HFF-Myc (cell line): ENCODE results near the gene SIM1.

Experiments used
- DNase-seq: peaks from one replicate; pipeline ENCODE4 v3.0.0-alpha.2; 2011; ENCODE audit warnings: low read depth; ENCODE audit errors: extremely low read depth
- H3K4me3 ChIP-seq: replicated peaks from 2 replicates; pipeline ENCODE4 v1.5.1; 2011; ENCODE audit warnings: low read depth, mild to moderate bottlenecking, control low read depth, low read length
- TF ChIP-seq, protein P1 (sequence below): IDR thresholded peaks from 2 replicates; pipeline ENCODE4 v1.5.1; 2012; ENCODE audit warnings: mild to moderate bottlenecking, low read depth, low read length, control low read depth; ENCODE audit errors: missing control alignments

The SIM1 gene

DNA sequence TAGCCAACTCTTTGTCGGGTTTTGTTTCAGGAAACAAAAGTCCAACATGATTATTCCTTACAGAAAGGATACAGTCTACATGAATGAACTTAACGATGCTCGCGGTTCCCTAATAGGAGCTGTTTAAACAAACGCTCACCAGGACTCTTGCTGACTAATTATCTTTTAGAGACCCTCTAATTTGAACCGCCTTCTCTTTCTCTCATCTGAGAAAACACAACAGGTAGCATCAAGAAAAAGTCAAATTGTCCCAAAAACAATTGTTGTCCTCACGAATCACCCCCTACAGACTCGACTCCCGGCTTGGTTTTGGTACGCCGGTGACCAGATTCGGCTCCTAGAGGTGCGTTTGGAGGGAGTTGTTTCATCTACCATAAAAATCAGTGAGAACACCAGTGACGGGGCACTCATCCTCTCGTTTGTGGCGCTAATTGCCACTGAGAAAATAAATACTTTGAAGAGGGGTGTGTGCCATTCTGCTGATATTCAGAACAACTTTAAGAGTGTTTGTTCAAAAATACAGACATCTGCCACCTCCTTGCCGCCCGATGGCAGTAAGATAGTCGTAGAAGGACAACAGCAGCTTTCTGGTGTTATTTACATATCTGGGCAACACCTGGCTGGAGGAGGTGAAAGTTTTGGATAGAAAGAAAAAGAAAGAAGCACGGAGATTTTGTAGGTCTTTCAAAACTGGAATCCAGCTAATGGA, 1.1 kb upstream of the SIM1 start:
- DNase-seq, result no peak
- TF ChIP-seq, protein P1, sequence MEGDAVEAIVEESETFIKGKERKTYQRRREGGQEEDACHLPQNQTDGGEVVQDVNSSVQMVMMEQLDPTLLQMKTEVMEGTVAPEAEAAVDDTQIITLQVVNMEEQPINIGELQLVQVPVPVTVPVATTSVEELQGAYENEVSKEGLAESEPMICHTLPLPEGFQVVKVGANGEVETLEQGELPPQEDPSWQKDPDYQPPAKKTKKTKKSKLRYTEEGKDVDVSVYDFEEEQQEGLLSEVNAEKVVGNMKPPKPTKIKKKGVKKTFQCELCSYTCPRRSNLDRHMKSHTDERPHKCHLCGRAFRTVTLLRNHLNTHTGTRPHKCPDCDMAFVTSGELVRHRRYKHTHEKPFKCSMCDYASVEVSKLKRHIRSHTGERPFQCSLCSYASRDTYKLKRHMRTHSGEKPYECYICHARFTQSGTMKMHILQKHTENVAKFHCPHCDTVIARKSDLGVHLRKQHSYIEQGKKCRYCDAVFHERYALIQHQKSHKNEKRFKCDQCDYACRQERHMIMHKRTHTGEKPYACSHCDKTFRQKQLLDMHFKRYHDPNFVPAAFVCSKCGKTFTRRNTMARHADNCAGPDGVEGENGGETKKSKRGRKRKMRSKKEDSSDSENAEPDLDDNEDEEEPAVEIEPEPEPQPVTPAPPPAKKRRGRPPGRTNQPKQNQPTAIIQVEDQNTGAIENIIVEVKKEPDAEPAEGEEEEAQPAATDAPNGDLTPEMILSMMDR, result no peak
- H3K4me3 ChIP-seq, result peak overlapping the region; percentile 89

DNA sequence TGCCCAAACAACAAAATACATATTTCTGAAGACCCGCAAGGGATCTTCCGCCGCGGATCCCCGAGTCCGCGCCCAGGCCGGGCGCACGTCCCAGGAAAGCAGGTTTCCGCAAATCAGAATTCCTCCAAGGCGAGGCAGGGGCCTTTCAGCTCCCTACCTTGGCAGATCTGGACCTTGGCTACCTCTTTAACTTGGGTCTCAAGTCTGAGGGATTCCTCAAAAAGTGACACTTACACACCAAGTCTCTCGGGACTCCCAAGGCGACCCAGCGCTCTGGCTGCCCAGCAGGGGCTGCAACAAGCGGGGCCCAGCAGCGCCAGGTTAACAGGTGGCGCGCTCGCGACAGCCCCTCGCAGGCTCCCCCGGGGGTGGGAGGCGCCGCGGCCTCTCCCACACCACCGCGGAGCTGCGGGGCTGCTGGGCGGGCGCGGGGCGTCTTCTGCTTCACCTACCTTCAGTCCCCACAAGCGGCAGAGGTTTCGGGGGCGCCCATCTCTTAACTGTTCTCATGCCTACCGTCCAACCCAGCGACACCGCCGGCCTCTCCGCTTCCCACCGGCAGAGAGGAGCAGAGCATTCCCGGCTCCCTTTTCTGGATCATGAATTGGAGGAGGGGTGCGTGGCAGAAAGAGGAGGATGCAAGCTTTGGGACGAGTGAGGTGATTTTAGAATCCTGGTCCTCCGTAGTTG, 414 bp downstream of the SIM1 start:
- no peak for DNase-seq
- TF ChIP-seq, protein P1, result no peak
- H3K4me3 ChIP-seq, result peak overlapping the region; percentile 89

DNA sequence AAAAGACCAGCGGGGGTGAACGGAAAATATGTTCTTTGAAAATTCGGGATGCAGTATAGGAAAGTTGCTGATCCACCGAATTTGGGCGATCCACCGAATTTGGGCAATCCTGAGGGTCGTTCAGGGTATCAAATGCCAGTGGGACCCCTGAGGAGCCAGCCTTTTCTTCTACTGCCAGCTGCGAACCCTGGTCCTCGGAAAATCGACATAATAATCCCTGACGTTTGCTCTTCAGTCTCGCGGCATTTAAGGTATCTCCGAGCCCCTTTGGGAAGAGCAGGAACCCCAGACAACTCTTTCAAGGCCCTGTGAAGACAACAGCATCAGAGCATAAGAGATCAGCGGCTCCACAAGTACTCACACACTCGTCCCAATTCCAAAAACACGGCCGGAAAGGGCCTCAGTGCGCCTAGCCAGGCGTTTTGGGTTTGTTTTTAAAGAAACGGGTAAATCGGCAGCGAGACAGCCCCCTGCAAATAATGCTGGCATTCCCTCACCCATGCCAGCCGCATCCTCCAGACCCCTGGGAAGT, 1.0 kb downstream of the SIM1 start:
- no peak for DNase-seq
- peak overlapping the region; percentile 89 for H3K4me3 ChIP-seq
- TF ChIP-seq, protein P1, result no peak

DNA sequence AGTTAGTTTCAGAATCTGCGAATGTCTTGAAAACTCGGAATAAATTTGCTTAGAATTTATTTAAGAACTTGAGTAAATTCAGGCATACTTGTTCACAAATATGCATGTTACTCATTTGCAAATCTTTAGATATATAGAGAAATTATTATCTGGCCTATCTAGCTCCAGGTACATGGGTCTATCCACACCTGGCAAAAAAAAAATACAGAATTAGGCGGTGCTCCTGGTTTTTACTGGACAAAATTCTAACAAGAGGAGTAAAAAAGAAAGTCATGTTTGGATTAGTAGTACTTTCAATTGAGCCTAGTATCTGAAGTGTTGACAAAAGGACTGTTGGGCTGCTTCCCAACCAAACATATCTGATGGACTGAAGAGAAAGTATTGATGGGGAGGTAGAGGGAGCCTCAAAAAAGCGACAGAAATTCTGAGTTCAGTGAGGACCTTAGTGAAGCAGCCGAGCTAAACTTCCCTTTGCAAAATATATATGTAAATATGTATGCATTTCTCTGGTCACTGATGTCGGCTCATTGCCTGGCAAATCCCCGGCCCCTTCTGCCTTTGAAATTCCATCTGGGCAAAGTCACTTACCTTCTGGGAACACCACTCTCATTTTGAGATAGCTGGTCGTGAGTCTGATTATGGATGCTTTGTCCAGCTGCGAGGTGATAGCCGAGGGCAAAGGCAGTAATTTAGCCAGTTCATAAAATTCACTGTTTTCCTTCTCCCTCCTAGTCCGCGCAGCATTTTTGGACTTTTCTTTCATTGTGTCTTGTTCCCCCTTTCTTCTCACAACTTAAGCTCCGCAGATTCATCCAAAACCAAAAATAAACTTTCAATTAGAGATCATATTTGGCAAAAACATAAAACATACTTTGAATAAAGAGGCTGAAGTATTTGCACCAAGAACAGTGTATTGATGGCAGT, 1.8 kb downstream of the SIM1 start:
- TF ChIP-seq, protein P1, result no peak
- no peak for DNase-seq
- peak overlapping the region; percentile 89 for H3K4me3 ChIP-seq

DNA sequence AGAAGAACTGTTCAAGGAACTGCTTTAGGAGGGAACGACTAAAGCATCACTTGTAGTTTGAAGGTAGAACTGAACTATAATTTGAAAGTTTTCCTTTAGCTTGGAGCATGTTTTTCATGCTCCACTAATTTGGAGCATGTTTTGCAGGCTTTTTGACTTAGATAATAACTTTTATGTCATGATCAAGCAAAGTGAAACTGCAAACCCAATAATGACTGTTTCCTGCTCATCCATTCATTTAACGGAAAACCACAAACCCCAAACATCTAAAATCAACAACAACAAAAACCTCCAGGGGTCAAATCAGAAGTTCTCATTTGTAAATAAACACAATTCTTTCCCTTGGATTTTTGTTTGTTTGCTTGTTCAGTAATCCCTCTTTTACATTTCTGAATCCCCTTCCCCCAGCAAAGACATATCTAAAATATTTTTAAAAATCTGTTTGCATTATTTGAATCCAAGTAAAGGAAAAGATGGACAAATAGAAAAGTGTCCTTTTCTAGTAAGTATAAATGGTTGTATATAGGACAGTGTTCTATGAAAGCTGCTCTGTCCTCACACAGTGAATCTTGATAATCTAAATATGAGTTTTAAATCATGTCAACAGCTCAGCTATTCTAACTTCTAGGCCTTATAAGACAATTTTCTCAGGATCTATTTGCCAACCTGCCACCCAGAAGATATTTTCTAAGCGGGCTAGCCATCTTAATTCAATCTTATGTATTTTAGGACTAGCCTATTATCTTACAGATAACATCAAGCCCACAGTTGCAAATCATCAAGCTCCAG, 2.6 kb downstream of the SIM1 start:
- DNase-seq, result no peak
- TF ChIP-seq, protein P1, result no peak
- peak overlapping the region; percentile 89 for H3K4me3 ChIP-seq
